NCI-H526 (cell line): ENCODE measurements around the gene ACTR8.

ENCODE experiments used
- DNase-seq, 2 experiments: peaks; one replicate each; lab custom pipeline; 2025; lab: John Stamatoyannopoulos, UW

The ACTR8 gene

GRCh38 chr3:53881691-53882593 lies at the start of gene ACTR8:
Gene ACTR8, minus strand, starts transcription at chr3:53882152. Its CDS starts 51 bp downstream, at chr3:53882101.
- peak; percentile 23 to 85 for DNase-seq

GRCh38 chr3:53927208-53927872 lies 45.4 kb upstream of the ACTR8 start:
- peak; percentile 20 to 30 for DNase-seq

- peak in 1 of 2 experiments; percentile 8 for DNase-seq
These were observed 39.3 kb upstream of the ACTR8 start for GRCh38 chr3:53921296-53921695.

GRCh38 chr3:53919741-53920140 lies 37.8 kb upstream of the ACTR8 start:
- no peak for DNase-seq

GRCh38 chr3:53913401-53913800 lies 31.4 kb upstream of the ACTR8 start:
- no peak for DNase-seq

- DNase-seq, result no peak
These were observed 20.8 kb upstream of the ACTR8 start for GRCh38 chr3:53902711-53903110.

DNA sequence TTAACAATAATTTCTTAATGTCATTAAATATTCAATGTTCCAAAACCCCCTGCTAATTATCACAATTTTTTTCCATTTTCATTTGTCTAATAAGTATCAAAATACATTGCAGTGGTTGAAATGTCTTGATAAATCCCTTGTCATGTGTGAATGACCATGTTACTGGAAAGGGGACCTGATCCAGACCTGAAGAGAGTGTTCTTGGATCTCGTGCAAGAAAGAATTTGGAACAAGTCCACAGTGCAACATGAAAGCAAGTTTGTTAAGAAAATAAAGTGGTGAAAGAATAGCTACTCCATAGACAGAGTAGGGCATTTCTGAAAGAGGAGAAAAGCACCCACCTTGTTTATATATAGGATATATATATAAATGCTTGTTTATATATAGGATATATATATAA lies 20.1 kb upstream of the ACTR8 start:
- DNase-seq, result no peak

- DNase-seq, result no peak
These were observed 18.8 kb upstream of the ACTR8 start for GRCh38 chr3:53900666-53901331.

DNA sequence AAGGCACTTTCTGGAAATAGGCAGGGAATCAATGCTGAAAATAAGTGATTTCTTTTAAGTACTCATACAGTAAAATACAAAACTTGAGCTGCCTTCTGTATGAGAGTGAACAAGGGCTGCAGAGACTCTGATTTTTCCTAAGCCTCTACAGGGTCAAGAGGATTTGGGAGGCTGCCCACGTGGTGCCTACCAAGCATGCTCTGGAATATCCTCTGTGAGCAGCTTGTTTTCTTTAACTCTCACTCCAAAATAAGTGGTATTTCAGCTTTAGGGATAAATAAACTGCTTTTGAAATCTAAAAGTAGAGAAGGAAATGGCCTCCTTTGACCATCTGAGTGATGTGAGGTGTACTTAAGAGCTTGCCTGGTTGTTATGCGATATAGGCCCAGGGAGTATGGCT lies 17.8 kb upstream of the ACTR8 start:
- no peak for DNase-seq

DNA sequence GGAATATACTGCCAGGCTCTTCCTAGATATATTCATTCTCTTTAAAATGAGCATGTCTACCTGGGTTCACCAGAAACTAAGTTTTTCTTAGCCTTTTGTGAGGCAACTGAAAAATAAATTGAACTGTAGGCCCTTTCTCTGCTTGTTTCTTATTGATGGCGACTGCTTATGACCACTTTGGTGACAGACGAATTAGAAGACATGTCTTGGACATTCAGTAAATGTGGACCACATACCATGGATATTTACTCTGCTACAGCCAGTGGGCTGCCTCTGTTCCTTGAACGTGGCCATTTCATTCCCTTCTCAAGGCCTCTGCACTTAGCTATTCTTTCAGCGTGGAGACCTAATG lies 10.3 kb upstream of the ACTR8 start:
- no peak for DNase-seq

- peak; percentile 97 to 98 for DNase-seq
These were observed 9.7 kb upstream of the ACTR8 start, which contains the start of gene SELENOK for GRCh38 chr3:53891497-53892285. Gene SELENOK, minus strand, starts transcription at chr3:53891859.

GRCh38 chr3:53890726-53891475 lies 8.9 kb upstream of the ACTR8 start:
- DNase-seq, result peak; percentile 43 to 54

GRCh38 chr3:53888232-53888631 lies 6.3 kb upstream of the ACTR8 start:
- DNase-seq, result no peak

DNA sequence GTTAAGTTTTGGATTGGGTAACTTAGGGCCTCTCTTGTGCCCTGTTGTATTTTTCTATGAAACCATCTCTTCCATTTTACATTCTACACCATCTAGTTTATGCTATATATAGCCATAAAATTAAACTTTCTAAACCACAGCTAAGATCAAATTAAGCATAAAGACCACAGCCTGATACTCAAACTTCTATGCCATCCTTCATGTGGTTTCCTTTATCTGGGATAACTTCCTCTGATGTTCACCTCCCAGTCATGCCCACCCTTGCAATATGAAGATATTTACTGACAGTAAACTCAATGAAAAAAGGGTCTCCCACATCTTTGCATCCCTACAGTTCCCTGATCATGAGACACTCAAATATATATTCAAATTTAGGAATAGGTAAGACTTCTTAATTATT lies 5.5 kb upstream of the ACTR8 start:
- DNase-seq, result no peak

DNA sequence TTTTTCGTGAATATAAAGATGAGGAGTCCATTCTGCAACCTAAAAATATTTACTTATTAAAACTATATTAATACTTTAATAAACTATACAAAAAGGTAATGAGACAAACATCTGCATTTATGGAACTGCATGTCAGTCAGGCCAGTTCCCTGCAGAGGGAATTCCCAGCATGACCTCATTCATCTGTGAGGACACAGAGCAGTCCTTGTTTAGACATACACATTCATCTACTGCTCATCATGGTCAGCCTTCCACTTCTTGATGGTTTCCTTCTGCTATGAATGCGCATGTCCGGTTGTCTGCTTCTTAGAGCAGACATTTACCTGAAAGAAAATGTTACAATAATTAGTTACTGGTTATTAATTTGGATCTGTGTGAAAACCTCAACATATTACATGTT lies 3.3 kb upstream of the ACTR8 start:
- DNase-seq, result no peak

DNA sequence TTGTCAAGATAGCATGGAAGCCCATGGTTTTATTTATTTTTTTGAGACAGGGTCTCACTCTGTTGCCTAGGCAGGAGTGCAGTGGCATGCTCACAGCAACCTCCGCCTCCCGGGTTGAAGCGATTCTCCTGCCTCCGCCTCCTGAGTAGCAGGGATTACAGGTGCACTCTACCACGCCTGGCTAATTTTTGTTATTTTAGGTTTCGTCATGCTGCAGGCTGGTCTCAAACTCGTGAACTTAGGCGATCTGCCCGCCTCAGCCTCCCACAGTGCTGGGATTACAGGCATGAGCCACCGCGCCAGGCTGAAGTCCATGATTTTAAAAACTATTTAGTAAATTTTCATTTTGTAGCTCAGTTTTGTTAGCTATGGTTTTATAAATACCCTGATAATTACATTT lies 2.7 kb upstream of the ACTR8 start:
- no peak for DNase-seq

- no peak for DNase-seq
These were observed 1.1 kb upstream of the ACTR8 start for GRCh38 chr3:53883008-53883407.

GRCh38 chr3:53880396-53881345 lies 1.3 kb downstream of the ACTR8 start:
- DNase-seq, result no peak

GRCh38 chr3:53865732-53866499 lies 16.0 kb downstream of the ACTR8 start:
- DNase-seq, result no peak
